Sigmoid colon (tissue), 7 donors: Measurements from ENCODE around the gene CCPG1. TPM values are rescaled to one million over a fixed set of nuclear protein-coding genes. Genes with fewer than 3 reads are reported as not detected.

ENCODE experiments used
- DNase-seq: peaks from one replicate; pipeline ENCODE4 v3.0.0-alpha.2; 2019
- H3K27ac ChIP-seq, 4 donors: fragments of 200-600 bp; sonication (generic); one replicate each; pipeline ENCODE4 v1.5.1; 2016 to 2019; ENCODE audit warnings: mild to moderate bottlenecking in 1 of 4
- H3K27me3 ChIP-seq, 3 donors: fragments of 200-600 bp; sonication (generic); one replicate each; pipeline ENCODE4 v1.5.1; 2019; ENCODE audit warnings: mild to moderate bottlenecking in 1 of 3
- H3K36me3 ChIP-seq, 4 donors: fragments of 200-600 bp; sonication (generic); one replicate each; pipeline ENCODE4 v1.5.1; 2016 to 2019
- H3K4me1 ChIP-seq, 4 donors: fragments of 200-600 bp; sonication (generic); one replicate each; pipeline ENCODE4 v1.5.1; 2017 to 2019
- H3K4me3 ChIP-seq, 4 donors: fragments of 200-600 bp; sonication (generic); one replicate each; pipeline ENCODE4 v1.5.1; 2017 to 2019; ENCODE audit warnings: mild to moderate bottlenecking in 2 of 4, moderate library complexity in 1 of 4
- H3K9me3 ChIP-seq, 4 donors: fragments of 200-600 bp in 3 of 4; sonication (generic) in 3 of 4; one replicate each; pipeline versions ENCODE4 v1.5.1 to v1.6.1; 2013 to 2019
- EP300 ChIP-seq, 4 donors: sonication (generic); formaldehyde crosslinking; IDR thresholded peaks; one replicate each; pipeline ENCODE4 v1.6.1; 2017; ENCODE audit warnings: antibody characterized with exemption in 4 of 4
- POLR2A ChIP-seq, 2 donors: fragments of 450-650 bp; IDR thresholded peaks; one replicate each; pipeline ENCODE4 v1.6.1; 2016; ENCODE audit warnings: antibody characterized with exemption in 2 of 2, mild to moderate bottlenecking in 2 of 2, moderate library complexity in 2 of 2
- POLR2AphosphoS5 ChIP-seq, 4 donors: sonication (generic); formaldehyde crosslinking; IDR thresholded peaks; one replicate each; pipeline ENCODE4 v1.6.1; 2017; ENCODE audit warnings: antibody characterized with exemption in 4 of 4
- WGBS, 2 donors: extraction: QIAGEN DNeasy Blood & Tissue Kit; methylation state at CpG; one replicate each; pipeline ENCODE4 v1.1.7; 2013; 5-methylcytosine and 5-hydroxymethylcytosine counted together
- intact Hi-C: fragments of 100-400 bp; cut with DNase I; formaldehyde crosslinking; loops from one replicate; pipeline ENCODE4 v1.15.1; 2023
- polyA plus RNA-seq, 3 donors: library from polyadenylated mRNA; stranded (reverse); fragments of 200-250 nt; gene quantifications; one replicate each; pipeline ENCODE4 v1.2.3, GENCODE V29; 2013
- total RNA-seq, 4 donors: library from RNA; depleted of rRNA; stranded (reverse); fragments of >200 nt; gene quantifications; one replicate each; pipeline ENCODE4 v1.1.0, GENCODE V29; 2016
- TF ChIP-seq, protein P1 (sequence below), 4 experiments: fragments of 450-650 bp in 3 of 4; fragments of 200-600 bp in 1 of 4; IDR thresholded peaks; one replicate each; pipeline ENCODE4 v1.5.1; 2016 to 2019; ENCODE audit warnings: antibody characterized with exemption in 4 of 4, mild to moderate bottlenecking in 3 of 4, moderate library complexity in 2 of 4
- donor health status: healthy with polysubstance abuse.
- donor health status: Bipolar disorder and iron deficiency.
- donor health status: healthy.

CCPG1 gene
- total and polyA plus RNA-seq, 7 donors = 7.6 to 58.7 (median 49.0) TPM

GRCh38 chr15:55322467-55322866 lies 85.7 kb downstream of the CCPG1 start:
- TF ChIP-seq POLR2AphosphoS5 (IDR thresholded peaks at IDR 0.05) (no peak), POLR2A (IDR thresholded peaks at IDR 0.05) (no peak), EP300 (IDR thresholded peaks at IDR 0.05) (no peak)
- TF ChIP-seq, protein P1, sequence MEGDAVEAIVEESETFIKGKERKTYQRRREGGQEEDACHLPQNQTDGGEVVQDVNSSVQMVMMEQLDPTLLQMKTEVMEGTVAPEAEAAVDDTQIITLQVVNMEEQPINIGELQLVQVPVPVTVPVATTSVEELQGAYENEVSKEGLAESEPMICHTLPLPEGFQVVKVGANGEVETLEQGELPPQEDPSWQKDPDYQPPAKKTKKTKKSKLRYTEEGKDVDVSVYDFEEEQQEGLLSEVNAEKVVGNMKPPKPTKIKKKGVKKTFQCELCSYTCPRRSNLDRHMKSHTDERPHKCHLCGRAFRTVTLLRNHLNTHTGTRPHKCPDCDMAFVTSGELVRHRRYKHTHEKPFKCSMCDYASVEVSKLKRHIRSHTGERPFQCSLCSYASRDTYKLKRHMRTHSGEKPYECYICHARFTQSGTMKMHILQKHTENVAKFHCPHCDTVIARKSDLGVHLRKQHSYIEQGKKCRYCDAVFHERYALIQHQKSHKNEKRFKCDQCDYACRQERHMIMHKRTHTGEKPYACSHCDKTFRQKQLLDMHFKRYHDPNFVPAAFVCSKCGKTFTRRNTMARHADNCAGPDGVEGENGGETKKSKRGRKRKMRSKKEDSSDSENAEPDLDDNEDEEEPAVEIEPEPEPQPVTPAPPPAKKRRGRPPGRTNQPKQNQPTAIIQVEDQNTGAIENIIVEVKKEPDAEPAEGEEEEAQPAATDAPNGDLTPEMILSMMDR (IDR thresholded peaks at IDR 0.05) = no peak
- intact Hi-C loops = no loop called here
- H3K27me3 ChIP-seq = no peaks in the 10 kb centered on the region
- H3K27ac ChIP-seq = no peak overlapping the region
- H3K4me3 ChIP-seq = no peak overlapping the region
- peaks cover 0 to 29% (median 21%) of the 10 kb centered on the region in 4 donors for H3K4me1 ChIP-seq
- peaks cover 0 to 1% (median 0%) of the 10 kb centered on the region in 4 donors for H3K36me3 ChIP-seq
- no peak for DNase-seq
- WGBS, 2 donors = 90 to 93% methylated on average over 5 of the region's 5 CpGs
- no peaks in the 10 kb centered on the region for H3K9me3 ChIP-seq

DNA sequence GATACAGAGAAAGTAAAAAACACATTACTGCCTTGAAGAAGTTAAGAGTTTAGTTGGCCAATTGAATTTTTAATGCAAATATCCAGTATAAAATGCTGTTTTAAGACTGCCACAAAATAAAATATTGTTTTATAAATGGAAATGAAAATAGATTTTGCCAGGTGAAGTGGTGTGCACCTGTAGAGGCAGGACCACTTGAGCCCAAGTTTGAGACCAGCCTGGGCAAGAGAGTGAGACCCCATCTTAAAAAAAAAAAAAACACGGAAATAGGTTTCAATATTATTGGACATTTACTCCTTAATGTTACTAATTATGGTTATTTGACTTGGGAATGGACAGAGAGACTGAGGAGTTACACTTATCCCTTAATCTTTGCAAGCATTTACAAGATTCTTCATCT lies 87.2 kb downstream of the CCPG1 start:
- H3K27ac ChIP-seq = no peak overlapping the region
- 86 to 89% methylated on average over 1 of the region's 1 CpG for WGBS, 2 donors
- H3K4me3 ChIP-seq = no peak overlapping the region
- no peaks in the 10 kb centered on the region for H3K36me3 ChIP-seq
- intact Hi-C loops = no loop called here
- no peaks in the 10 kb centered on the region for H3K9me3 ChIP-seq
- no peaks in the 10 kb centered on the region for H3K27me3 ChIP-seq
- no peak for TF ChIP-seq POLR2AphosphoS5 (IDR thresholded peaks at IDR 0.05)
- TF ChIP-seq, protein P1 (IDR thresholded peaks at IDR 0.05) = no peak
- no peak for TF ChIP-seq POLR2A (IDR thresholded peaks at IDR 0.05)
- no peak for TF ChIP-seq EP300 (IDR thresholded peaks at IDR 0.05)
- H3K4me1 ChIP-seq = peaks cover 0 to 34% (median 28%) of the 10 kb centered on the region in 4 donors
- no peak for DNase-seq

GRCh38 chr15:55320238-55320550 lies 88.0 kb downstream of the CCPG1 start:
- Histone ChIP-seq H3K27ac (peak overlapping the region in 1 of 4 donors; percentile 87), H3K9me3 (no peaks in the 10 kb centered on the region), H3K4me1 (peaks cover 0 to 34% (median 28%) of the 10 kb centered on the region in 4 donors), H3K36me3 (no peaks in the 10 kb centered on the region), H3K4me3 (peak overlapping the region in 1 of 4 donors; percentile 81), H3K27me3 (no peaks in the 10 kb centered on the region)
- WGBS, 2 donors = 42 to 62% methylated on average over 2 of the region's 2 CpGs
- DNase-seq = no peak
- intact Hi-C loops = no loop called here
- TF ChIP-seq, protein P1 (IDR thresholded peaks at IDR 0.05) = no peak
- TF ChIP-seq POLR2A (IDR thresholded peaks at IDR 0.05) (no peak), POLR2AphosphoS5 (IDR thresholded peaks at IDR 0.05) (no peak), EP300 (IDR thresholded peaks at IDR 0.05) (no peak)

DNA sequence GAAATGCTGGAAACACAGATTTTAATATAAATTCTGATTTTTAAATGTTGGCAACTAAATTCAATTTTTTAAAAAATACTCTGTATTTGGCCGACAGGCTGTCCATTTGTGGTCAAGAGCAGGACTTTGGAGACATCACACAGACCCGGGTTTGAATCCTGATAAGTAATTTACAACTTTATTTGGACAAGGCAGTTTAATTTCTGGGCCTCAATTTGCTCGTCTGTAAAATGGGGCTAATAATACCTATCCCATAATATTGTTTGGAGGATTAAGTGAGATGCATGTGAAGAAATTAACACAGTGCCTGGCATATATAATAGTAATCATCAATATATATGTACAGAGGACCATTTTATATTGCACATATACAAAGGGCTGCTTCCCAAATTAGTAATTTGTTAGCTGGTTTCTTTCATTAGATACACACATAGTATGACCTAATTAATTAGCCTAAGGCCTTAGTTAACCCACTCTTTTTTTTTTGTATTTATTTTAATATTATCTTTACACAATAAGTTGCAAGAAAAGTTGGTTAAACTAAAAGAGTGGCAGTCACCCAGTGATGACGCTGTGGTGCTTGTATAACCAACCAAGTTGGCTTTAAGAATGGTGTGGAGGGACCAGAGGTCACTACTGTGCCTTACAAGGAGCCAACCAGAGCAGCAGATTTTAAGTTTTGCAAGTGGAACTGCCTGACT lies 88.5 kb downstream of the CCPG1 start:
- no peak for TF ChIP-seq POLR2A (IDR thresholded peaks at IDR 0.05)
- no peak for TF ChIP-seq EP300 (IDR thresholded peaks at IDR 0.05)
- TF ChIP-seq, protein P1 (IDR thresholded peaks at IDR 0.05) = no peak
- no peak for TF ChIP-seq POLR2AphosphoS5 (IDR thresholded peaks at IDR 0.05)
- Histone ChIP-seq H3K4me1 (peaks cover 0 to 34% (median 28%) of the 10 kb centered on the region in 4 donors), H3K27ac (peak overlapping the region; percentile 83 to 91 (median 86)), H3K4me3 (peak overlapping the region; percentile 75 to 81 (median 76)), H3K27me3 (no peaks in the 10 kb centered on the region), H3K9me3 (no peaks in the 10 kb centered on the region), H3K36me3 (no peaks in the 10 kb centered on the region)
- WGBS, 2 donors = 36 to 50% methylated on average over 4 of the region's 4 CpGs
- intact Hi-C loops = no loop called here
- no peak for DNase-seq
